Measurements from ENCODE around the gene ETFA.
"Not testable (repeated sequence)": the region's sequence is repeated elsewhere in the genome, so short reads cannot be mapped to it uniquely, and the experiment has no call there.

ETFA gene

GRCh38 chr15:76267077-76267476, 44.2 kb downstream of the ETFA start:
- no peak for DNase-seq

GRCh38 chr15:76265769-76266168, 45.5 kb downstream of the ETFA start:
- DNase-seq: not testable (repeated sequence)

GRCh38 chr15:76260246-76260938, 50.9 kb downstream of the ETFA start:
- no peak for DNase-seq

GRCh38 chr15:76259392-76259791, 51.9 kb downstream of the ETFA start:
- DNase-seq: no peak

- DNase-seq: no peak
Observed at GRCh38 chr15:76258460-76258859, 52.8 kb downstream of the ETFA start.

- no peak for DNase-seq
Observed at GRCh38 chr15:76253691-76254473, 57.4 kb downstream of the ETFA start.

- DNase-seq: no peak
Observed at GRCh38 chr15:76252249-76252648, 59.0 kb downstream of the ETFA start.

DNA sequence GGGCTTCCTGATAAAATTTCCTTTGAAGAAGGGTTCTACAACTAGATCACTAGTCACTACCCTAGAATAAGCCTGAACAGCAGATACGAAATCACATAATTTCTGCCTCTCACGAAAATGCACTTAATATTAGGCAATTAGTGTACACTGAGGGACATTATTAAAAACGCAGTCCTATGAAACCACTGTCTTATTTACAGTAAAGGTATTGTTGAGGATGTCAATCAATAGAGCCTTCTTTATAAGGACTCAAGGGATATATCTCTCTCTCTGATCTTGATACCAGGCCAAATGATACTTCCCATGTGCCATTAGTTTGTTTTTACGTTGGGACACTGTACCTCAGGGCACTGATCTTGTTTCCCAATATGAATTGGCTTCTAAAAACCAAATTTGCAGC, 59.6 kb downstream of the ETFA start:
- DNase-seq: no peak

DNA sequence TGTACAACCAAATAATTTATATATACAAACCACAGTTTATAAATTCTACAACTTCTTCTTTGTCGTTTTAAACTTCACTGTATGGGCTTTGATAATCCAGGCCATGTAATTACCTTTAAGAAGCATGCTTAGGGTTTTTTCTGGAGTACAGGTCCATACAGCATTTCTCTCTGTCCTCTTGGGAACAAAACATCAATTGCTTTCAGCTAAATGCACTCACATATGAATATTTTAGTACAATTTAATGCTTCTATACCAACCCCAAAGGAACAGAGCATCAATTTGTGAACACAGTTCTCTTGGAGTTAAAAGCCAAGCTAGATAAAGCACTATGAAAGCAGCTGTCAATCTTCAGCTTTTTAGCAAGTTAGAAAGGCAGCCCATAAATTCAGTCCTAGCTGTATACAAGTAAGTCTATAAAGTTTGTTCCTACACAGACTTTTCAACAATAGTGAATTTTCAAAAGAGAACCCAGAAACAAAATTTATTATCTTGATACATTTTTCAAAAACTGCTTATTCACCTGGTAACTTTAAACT, 66.1 kb downstream of the ETFA start:
- DNase-seq: no peak

- DNase-seq: no peak
Observed at GRCh38 chr15:76239786-76240185, 71.5 kb downstream of the ETFA start.

DNA sequence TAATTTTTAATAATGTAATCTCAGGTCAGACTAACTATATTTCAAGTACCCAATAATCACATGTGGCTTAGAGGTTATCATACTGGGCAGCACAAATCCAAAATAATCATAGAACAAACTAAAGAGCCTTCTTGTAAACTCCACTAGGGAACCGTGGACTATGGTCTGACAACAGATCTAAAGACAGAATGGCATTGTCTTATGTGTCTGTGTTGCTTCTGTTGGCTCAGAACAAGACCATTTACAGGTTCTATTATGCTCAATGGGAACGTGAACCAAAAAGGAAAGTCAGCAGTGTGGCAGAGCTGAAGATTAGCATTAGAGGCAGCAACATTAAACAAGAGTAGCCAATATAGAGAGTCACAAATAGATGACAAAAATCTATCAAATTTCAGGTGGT, 74.9 kb downstream of the ETFA start:
- DNase-seq: no peak

GRCh38 chr15:76235186-76235826, 76.0 kb downstream of the ETFA start:
- DNase-seq: no peak

DNA sequence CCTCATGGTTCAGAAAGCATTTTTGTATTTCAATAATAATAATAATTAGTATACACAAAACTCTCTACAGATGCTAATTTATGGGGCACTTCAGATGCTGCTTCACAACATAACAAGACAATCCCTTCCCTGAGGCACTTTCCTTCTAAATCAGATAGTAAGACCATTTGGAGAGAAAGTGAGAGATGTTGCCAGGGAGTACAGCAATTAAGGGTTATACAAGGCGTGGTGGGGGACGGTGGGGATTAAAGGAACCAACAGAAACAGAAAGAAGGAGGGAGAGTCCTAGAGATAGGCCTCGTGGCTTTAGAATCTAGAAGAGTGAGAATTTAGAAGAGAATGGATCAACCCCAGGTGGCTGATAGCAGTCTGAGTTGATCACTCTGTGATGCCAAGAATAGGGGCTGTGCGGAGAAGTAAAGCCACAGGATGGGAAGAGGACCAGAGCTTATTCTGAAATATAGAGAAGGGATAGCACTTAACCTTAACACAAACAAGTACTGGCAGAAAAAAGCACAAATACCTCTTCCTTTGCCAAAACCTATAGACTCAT, 76.9 kb downstream of the ETFA start:
- DNase-seq: no peak

GRCh38 chr15:76233921-76234320, 77.3 kb downstream of the ETFA start:
- DNase-seq: no peak

DNA sequence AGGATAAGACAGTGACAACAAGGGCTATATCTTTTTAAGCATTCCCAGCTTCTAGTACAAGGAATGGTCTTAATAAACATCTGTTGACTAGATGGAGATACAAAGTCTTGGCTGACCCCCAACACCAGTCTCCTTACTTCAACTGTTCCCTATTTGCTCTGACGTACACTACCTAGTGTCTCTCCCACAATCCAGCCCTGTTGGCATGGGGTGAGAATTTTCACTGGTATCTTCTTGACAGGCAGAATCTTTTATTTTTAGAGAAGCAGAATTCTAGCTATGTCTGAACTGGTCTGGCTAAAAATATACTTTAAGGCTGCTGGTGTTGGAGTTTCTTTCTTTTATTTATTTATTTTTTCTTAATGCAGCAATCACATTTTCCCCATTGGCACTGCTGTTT, 82.0 kb downstream of the ETFA start:
- no peak for DNase-seq

DNA sequence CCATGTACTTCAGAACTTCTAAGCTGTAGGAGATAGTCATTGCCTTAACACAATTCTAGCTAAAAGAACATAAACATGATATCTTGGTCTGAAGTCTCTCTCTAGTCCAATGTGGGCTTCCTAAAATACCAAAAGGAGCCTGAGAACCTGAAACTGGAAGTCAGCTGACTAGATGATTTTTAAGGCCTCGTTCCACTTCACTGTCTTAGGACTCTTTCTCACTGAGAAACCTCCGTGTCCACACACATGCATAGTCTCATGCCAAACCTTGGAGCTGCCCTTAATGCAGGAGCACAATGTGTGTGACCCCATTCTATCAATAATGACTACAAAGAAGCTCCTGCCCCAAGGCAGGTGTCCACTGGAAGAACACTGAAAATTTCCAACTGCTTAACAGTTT, 87.7 kb downstream of the ETFA start:
- DNase-seq: no peak

- DNase-seq: no peak
Observed at GRCh38 chr15:76222159-76222558, 89.1 kb downstream of the ETFA start.

GRCh38 chr15:76221085-76221767, 90.0 kb downstream of the ETFA start:
- no peak for DNase-seq

DNA sequence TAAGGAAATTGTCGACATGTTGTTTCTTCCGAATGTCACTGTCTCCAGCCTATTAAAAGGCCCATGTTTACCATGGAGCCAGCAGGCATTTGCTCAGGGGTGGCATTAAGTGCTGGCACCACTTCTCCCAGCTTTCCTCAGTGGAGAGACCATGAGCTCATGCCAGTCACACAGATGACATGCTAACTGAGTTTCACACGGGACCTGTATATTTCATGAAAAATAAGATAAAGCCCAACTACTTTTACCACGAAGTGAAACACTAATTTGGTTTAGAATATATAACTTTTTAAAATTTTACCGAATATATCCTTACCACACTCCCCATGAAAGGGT, 93.4 kb downstream of the ETFA start:
- DNase-seq: no peak

DNA sequence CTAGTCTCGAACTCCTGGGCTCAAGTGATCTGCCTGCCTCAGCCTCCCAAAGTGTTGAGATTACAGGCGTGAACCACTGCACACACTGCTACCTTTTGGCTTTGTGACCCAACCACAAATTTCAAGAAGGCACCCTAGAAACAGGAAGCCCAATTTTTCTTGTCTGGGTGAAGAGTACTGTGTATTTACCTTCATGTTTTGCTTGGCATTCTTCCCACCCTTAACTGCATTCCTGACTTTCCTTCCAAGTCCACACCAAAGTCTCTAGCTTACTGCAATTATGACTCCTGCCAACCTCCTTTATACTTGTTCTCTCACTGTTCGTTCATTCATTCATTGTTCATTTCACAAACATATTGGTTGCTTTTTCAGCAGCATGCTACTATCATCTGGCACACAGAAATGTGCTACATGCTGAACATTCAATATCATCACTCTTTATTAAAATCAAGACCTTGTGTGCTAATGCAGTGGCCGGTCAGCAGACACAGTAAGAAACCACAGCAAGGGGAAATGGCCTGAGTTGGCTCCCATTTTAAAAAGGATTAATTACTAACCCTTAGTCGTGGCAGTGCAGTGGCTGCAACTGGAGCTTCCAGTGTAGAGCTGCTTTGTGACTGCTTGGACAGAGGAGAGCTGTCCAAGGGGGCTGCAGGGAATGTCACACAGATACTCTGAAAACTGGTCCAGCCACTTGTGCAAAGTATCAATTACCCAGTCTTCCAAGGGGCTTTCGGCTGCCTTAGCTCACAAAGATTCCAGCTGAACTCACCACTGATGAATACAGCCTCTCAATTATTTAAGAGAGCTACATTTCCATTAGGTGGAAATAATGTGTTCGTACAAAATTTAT, 94.0 kb downstream of the ETFA start:
- DNase-seq: no peak

DNA sequence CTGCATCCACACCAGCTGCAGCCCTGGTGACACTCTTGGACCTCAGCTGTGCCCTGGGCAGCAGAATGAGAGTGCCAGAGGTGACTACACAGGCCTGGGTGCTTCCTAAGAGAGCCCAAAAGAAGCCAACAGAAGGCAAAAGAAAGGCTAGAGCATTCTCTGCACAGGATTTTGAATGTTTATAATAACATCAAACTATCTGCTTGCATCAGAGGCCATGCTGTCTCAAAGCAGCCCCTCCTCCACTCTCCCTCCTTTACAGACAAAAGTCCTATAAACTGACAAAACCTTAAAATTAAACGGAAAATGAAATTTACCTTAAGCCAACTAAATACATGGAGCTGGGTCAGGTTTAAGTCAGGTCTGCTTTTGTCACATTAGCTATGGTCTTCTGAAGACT, 95.6 kb downstream of the ETFA start:
- DNase-seq: no peak

- no peak for DNase-seq
Observed at GRCh38 chr15:76209942-76210341, 101.3 kb downstream of the ETFA start.

Data from NCI-H1930 (cell line).